Measurements from ENCODE around the gene PSMD10.

The PSMD10 gene

GRCh38 chrX:108132876-108133275, 41.5 kb upstream of the PSMD10 start:
- H3K27me3 ChIP-seq (ENCODE audit: low read length) = no peaks in the 10 kb centered on the region
- H3K9ac ChIP-seq (ENCODE audit: low read length) = no peak overlapping the region
- H3K27ac ChIP-seq (ENCODE audit: low read depth, low read length) = no peak overlapping the region
- no peak overlapping the region for H3K4me3 ChIP-seq (ENCODE audit: insufficient read depth, low read length, poor library complexity, severe bottlenecking)
- H3K9me3 ChIP-seq (ENCODE audit: insufficient read depth, low read length) = no peaks in the 10 kb centered on the region
- no peaks in the 10 kb centered on the region for H3F3A ChIP-seq (ENCODE audit: insufficient read depth)
- no peaks in the 10 kb centered on the region for H3K79me2 ChIP-seq (ENCODE audit: insufficient read depth, low read length)
- H3K4me2 ChIP-seq (ENCODE audit: low read depth, low read length, poor library complexity, severe bottlenecking) = no peak overlapping the region
- H3K36me3 ChIP-seq (ENCODE audit: low read length) = no peaks in the 10 kb centered on the region
- no peaks in the 10 kb centered on the region for H3K9me2 ChIP-seq (replicated peaks; ENCODE audit: insufficient read depth, low read length)
- TF ChIP-seq CTCF (IDR thresholded peaks at IDR 0.05; ENCODE audit: insufficient read depth, low read length, poor library complexity, severe bottlenecking) (no peak), EZH2phosphoT487 (conservative IDR thresholded peaks at IDR 0.05; ENCODE audit: low read length) (no peak)
- no peaks in the 10 kb centered on the region for H4K20me1 ChIP-seq (ENCODE audit: low read depth, low read length)
- H2AFZ ChIP-seq (ENCODE audit: low read depth, low read length, severe bottlenecking) = no peak overlapping the region

- H3K79me2 ChIP-seq (ENCODE audit: insufficient read depth, low read length) = no peaks in the 10 kb centered on the region
- no peak overlapping the region for H3K4me2 ChIP-seq (ENCODE audit: low read depth, low read length, poor library complexity, severe bottlenecking)
- no peaks in the 10 kb centered on the region for H3K27me3 ChIP-seq (ENCODE audit: low read length)
- no peaks in the 10 kb centered on the region for H3F3A ChIP-seq (ENCODE audit: insufficient read depth)
- H3K9ac ChIP-seq (ENCODE audit: low read length) = no peak overlapping the region
- H3K9me3 ChIP-seq (ENCODE audit: insufficient read depth, low read length) = no peaks in the 10 kb centered on the region
- no peak overlapping the region for H3K27ac ChIP-seq (ENCODE audit: low read depth, low read length)
- no peaks in the 10 kb centered on the region for H4K20me1 ChIP-seq (ENCODE audit: low read depth, low read length)
- H2AFZ ChIP-seq (ENCODE audit: low read depth, low read length, severe bottlenecking) = no peak overlapping the region
- H3K4me3 ChIP-seq (ENCODE audit: insufficient read depth, low read length, poor library complexity, severe bottlenecking) = no peak overlapping the region
- TF ChIP-seq EZH2phosphoT487 (conservative IDR thresholded peaks at IDR 0.05; ENCODE audit: low read length) (no peak), CTCF (IDR thresholded peaks at IDR 0.05; ENCODE audit: insufficient read depth, low read length, poor library complexity, severe bottlenecking) (no peak)
- H3K36me3 ChIP-seq (ENCODE audit: low read length) = no peaks in the 10 kb centered on the region
- no peaks in the 10 kb centered on the region for H3K9me2 ChIP-seq (replicated peaks; ENCODE audit: insufficient read depth, low read length)
These were observed 40.7 kb upstream of the PSMD10 start for GRCh38 chrX:108132034-108132433.

GRCh38 chrX:108131471-108131870, 40.1 kb upstream of the PSMD10 start:
- no peaks in the 10 kb centered on the region for H3K36me3 ChIP-seq (ENCODE audit: low read length)

More at GRCh38 chrX:108131471-108131870, 40.1 kb upstream of the PSMD10 start:
- H3K27me3 ChIP-seq (ENCODE audit: low read length) = no peaks in the 10 kb centered on the region
- H3K4me2 ChIP-seq (ENCODE audit: low read depth, low read length, poor library complexity, severe bottlenecking) = no peak overlapping the region
- H3F3A ChIP-seq (ENCODE audit: insufficient read depth) = no peaks in the 10 kb centered on the region
- H3K9me3 ChIP-seq (ENCODE audit: insufficient read depth, low read length) = no peaks in the 10 kb centered on the region
- no peaks in the 10 kb centered on the region for H4K20me1 ChIP-seq (ENCODE audit: low read depth, low read length)
- TF ChIP-seq EZH2phosphoT487 (conservative IDR thresholded peaks at IDR 0.05; ENCODE audit: low read length) (no peak), CTCF (IDR thresholded peaks at IDR 0.05; ENCODE audit: insufficient read depth, low read length, poor library complexity, severe bottlenecking) (no peak)
- H3K4me3 ChIP-seq (ENCODE audit: insufficient read depth, low read length, poor library complexity, severe bottlenecking) = no peak overlapping the region
- H2AFZ ChIP-seq (ENCODE audit: low read depth, low read length, severe bottlenecking) = no peak overlapping the region
- H3K27ac ChIP-seq (ENCODE audit: low read depth, low read length) = no peak overlapping the region
- H3K79me2 ChIP-seq (ENCODE audit: insufficient read depth, low read length) = no peaks in the 10 kb centered on the region
- H3K9me2 ChIP-seq (replicated peaks; ENCODE audit: insufficient read depth, low read length) = no peaks in the 10 kb centered on the region
- no peak overlapping the region for H3K9ac ChIP-seq (ENCODE audit: low read length)
